OCI-LY7 (cell line): ENCODE results near the gene GPNMB.

Experiments
- CTCF ChIP-seq: fragments of 200-600 bp; sonication (generic); conservative IDR thresholded peaks from 2 replicates; pipeline ENCODE4 v1.5.1; 2014; ENCODE audit warnings: mild to moderate bottlenecking, antibody characterized with exemption, low read length, moderate library complexity, mixed read lengths
- EZH2phosphoT487 ChIP-seq: fragments of 200-600 bp; sonication (generic); IDR thresholded peaks from 2 replicates; pipeline ENCODE4 v1.6.1; 2018; ENCODE audit warnings: low read depth, borderline replicate concordance, mild to moderate bottlenecking, mixed run types, antibody characterized with exemption, low read length, moderate library complexity, mixed read lengths

GRCh38 chr7:23230641-23231101 lies 15.9 kb upstream of the GPNMB start:
- TF ChIP-seq CTCF (no peak), EZH2phosphoT487 (no peak)
